ENCODE results near the gene DIAPH2.

DNA sequence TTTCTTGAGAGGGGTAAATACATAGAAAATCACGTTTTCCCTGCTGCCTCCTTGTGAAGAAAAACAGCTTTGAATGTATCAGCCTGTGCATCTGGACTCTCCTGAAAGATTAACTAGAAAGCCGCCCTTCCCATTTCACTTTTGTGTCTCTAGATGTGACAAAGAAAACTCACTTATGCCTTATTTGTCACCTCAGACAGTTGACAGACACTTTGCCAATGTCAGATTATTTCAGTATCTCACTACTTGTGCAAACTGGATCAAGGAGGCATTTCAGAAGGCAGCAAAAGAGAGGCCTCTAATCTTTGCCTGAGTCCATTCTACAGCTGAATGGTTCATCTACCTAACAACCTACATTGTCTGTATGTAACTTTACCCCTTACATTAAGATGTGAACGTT is 954.0 kb downstream of the DIAPH2 start:
- TF ChIP-seq POLR2AphosphoS5 (IDR thresholded peaks at IDR 0.05) = no peak
- TF ChIP-seq, protein P1, sequence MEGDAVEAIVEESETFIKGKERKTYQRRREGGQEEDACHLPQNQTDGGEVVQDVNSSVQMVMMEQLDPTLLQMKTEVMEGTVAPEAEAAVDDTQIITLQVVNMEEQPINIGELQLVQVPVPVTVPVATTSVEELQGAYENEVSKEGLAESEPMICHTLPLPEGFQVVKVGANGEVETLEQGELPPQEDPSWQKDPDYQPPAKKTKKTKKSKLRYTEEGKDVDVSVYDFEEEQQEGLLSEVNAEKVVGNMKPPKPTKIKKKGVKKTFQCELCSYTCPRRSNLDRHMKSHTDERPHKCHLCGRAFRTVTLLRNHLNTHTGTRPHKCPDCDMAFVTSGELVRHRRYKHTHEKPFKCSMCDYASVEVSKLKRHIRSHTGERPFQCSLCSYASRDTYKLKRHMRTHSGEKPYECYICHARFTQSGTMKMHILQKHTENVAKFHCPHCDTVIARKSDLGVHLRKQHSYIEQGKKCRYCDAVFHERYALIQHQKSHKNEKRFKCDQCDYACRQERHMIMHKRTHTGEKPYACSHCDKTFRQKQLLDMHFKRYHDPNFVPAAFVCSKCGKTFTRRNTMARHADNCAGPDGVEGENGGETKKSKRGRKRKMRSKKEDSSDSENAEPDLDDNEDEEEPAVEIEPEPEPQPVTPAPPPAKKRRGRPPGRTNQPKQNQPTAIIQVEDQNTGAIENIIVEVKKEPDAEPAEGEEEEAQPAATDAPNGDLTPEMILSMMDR (IDR thresholded peaks at IDR 0.05) = no peak
- TF ChIP-seq POLR2A (IDR thresholded peaks at IDR 0.05; ENCODE audit: low read depth) = no peak

Measured in esophagus muscularis mucosa (tissue), 3 donors.